Measurements from ENCODE around the gene TEKT2.

The TEKT2 gene, protein sequence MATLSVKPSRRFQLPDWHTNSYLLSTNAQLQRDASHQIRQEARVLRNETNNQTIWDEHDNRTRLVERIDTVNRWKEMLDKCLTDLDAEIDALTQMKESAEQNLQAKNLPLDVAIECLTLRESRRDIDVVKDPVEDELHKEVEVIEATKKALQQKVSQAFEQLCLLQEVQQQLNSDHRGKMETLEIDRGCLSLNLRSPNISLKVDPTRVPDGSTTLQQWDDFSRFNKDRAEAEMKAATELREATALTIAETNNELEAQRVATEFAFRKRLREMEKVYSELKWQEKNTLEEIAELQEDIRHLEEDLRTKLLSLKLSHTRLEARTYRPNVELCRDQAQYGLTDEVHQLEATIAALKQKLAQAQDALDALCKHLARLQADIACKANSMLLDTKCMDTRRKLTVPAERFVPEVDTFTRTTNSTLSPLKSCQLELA

GRCh38 chr1:36083635-36084496 is at the start of gene TEKT2:
Gene TEKT2 (plus strand): TSS chr1:36084094. CDS start chr1:36084922, 828 bp downstream.
- no peak for DNase-seq

DNA sequence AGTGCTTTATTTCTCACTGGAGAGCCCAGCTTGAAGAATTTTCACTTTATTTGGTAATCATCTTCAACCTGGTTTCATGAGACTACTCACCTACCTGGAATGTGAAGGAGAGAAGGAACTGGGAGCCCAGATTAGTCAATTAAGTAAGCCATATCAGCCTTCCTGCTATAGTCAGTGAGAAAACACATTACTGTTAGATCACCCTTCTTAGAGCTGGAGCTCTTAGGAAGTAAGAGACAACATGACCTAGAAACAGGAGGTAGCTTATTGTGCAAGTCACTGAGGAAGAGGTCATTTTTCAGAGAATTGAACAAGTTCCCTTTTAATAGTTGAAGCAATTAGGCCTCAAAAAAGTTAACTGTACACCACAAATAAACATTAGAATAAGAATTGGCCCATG is 49.2 kb upstream of the TEKT2 start:
- DNase-seq = no peak

- no peak for DNase-seq
Measured at GRCh38 chr1:36035154-36035553, 48.7 kb upstream of the TEKT2 start.

- no peak for DNase-seq
Measured at GRCh38 chr1:36040238-36040637, 43.7 kb upstream of the TEKT2 start.

- no peak for DNase-seq
Measured at GRCh38 chr1:36051821-36052220, 32.1 kb upstream of the TEKT2 start.

GRCh38 chr1:36053978-36054377 is 29.9 kb upstream of the TEKT2 start:
- no peak for DNase-seq

- DNase-seq = no peak
Measured at GRCh38 chr1:36055706-36056105, 28.2 kb upstream of the TEKT2 start.

DNA sequence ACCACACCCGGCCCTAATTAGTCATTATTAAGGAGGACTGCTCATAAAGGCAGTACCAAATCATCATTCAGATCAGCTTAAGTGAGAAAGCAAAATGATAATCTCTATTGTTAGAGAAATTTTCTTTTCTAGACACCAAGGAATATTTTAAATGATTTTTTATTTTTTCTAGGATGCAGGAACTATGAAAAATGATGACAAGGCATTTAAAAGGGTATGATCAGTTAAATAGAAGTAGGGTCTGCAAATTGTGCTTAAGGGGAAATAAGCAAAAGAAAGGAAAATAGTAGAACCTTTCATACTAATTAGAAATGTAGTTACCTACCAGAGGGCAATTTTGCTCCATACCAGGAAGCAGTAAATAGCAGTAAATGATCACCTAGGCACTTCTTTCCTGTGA is 21.6 kb upstream of the TEKT2 start:
- no peak for DNase-seq

DNA sequence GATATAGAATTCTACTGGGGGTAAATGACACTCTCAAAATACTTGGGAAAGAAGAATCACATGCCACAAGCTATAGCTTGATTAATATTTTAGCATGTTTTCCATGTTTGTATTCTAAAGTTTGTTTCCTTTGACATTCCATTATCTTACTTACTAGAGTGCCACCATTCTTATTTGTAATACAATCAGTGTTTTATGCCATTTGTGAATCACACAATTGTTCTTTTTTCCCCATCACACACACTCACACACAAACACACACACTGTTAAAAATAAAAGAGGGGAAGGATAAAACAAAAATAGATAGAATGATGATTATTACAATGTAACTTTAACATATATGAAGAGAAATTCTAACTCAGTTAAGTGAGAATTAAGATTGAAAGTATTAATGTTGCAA is 16.0 kb upstream of the TEKT2 start:
- DNase-seq = no peak

GRCh38 chr1:36068866-36069265 is 15.0 kb upstream of the TEKT2 start:
- no peak for DNase-seq

GRCh38 chr1:36070349-36070748 is 13.5 kb upstream of the TEKT2 start:
- DNase-seq = no peak

GRCh38 chr1:36076979-36077573 is 6.8 kb upstream of the TEKT2 start:
- no peak for DNase-seq

GRCh38 chr1:36080236-36080635 is 3.7 kb upstream of the TEKT2 start:
- DNase-seq = no peak

- DNase-seq = no peak
Measured at GRCh38 chr1:36080801-36081200, 3.1 kb upstream of the TEKT2 start.

DNA sequence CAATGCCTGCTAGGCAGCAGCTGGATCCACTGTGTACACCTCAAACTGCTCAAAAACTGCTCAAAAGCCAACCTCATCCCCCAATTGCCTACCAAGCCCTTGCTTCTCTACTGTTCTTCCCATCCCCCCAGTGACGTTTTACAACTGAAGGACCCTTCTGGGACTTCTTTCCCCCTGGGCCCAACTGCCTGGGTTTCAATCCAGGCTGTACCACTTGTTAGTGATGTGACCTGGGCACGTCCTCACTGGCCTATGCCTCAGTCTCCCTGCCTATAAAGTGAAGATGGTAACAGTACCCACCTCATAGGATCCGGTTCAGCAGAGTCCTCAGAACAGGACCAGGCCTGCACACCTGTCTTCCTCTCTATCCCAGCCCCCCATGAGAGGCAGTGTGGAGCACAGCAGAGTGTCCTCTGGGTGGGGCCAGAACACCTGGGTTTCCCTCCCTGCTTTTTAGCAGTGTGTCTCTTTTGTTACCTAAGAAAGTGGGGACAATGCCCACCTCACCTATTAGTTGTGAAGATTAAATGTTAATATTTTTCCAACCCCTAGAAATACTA is 1.9 kb upstream of the TEKT2 start:
- DNase-seq = no peak

DNA sequence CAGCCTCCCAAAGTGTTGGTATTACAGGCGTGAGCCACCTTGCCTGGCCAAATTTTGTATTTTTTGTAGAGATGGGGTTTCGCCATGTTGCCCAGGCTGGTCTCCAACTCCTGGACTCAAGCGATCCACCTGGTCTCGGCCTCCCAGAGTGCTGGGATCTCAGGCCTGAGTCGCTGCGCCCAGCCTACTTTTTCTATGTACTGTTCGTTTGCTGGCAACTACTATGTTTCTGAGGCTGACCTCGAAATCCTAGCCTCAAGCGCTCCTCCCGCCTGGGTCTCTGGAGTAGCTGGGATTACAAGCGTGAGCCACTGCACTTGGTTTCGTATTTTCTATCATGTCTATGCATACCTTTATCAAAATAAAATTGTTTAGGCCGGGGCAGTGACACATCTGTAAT is 675 bp upstream of the TEKT2 start:
- DNase-seq = no peak

- DNase-seq = no peak
Measured at GRCh38 chr1:36084497-36085115, 712 bp downstream of the TEKT2 start.

DNA sequence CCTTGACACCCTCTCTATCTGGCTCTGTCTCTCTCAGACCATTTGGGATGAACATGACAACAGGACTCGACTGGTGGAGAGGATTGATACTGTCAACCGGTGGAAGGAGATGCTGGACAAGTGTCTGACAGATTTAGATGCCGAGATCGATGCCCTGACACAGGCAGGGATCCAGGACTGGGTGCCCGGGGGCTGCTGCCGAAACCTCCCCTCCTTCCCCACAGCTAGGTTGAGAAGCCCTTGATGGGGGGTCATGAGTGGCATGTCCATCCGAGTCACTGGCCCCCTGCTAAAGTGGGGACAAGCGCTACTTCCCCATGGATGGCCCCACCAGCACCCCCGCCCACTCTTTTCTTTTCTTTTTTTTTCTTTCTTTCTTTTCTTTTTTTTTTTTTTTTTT is 1.2 kb downstream of the TEKT2 start:
- no peak for DNase-seq

- no peak for DNase-seq
Measured at GRCh38 chr1:36085686-36086526, 2.0 kb downstream of the TEKT2 start.

DNA sequence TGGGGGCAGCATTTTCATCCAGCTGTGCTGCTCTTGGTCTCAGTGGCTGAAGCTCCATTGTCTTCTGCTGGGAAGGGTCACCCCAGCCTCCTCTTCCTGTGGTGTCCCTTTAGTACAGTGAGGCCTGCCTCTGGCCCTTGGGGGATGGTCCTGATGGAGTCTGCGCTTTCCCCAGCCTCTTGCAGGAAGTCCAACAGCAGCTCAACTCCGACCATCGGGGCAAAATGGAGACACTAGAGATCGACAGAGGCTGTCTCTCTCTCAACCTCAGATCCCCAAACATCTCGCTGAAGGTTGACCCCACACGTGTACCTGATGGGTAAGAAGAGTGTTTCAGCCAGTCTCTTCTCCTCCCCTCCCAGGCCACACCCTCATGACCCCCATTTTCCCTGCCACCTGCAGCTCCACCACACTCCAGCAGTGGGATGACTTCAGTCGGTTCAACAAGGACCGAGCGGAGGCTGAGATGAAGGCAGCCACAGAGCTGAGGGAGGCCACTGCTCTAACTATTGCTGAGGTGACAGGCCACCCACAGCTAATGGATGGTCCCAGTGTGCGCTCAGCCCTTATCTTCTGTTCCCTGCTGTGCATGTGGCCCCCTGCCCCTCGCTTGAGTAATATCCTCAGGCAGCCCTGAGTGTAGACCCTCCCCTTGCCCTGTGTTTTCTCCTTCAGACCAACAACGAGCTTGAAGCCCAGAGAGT is 2.8 kb downstream of the TEKT2 start:
- no peak for DNase-seq

Data from stimulated activated CD4-positive, alpha-beta T cell treated with anti-CD3 and anti-CD28 coated beads, Interleukin-2, amount 100 ng/mL, for 48 hours (primary cell).